Measurements from ENCODE around the gene IGFL4. TPM values are rescaled to one million over a fixed set of nuclear protein-coding genes. Genes with fewer than 3 reads are reported as not detected.

The IGFL4 gene
- total and polyA plus RNA-seq, 2 of the 13 experiments (the other 11 are each of a cell fraction or from before 2014, with no cell fraction given): 1.2 to 1.4 TPM

DNA sequence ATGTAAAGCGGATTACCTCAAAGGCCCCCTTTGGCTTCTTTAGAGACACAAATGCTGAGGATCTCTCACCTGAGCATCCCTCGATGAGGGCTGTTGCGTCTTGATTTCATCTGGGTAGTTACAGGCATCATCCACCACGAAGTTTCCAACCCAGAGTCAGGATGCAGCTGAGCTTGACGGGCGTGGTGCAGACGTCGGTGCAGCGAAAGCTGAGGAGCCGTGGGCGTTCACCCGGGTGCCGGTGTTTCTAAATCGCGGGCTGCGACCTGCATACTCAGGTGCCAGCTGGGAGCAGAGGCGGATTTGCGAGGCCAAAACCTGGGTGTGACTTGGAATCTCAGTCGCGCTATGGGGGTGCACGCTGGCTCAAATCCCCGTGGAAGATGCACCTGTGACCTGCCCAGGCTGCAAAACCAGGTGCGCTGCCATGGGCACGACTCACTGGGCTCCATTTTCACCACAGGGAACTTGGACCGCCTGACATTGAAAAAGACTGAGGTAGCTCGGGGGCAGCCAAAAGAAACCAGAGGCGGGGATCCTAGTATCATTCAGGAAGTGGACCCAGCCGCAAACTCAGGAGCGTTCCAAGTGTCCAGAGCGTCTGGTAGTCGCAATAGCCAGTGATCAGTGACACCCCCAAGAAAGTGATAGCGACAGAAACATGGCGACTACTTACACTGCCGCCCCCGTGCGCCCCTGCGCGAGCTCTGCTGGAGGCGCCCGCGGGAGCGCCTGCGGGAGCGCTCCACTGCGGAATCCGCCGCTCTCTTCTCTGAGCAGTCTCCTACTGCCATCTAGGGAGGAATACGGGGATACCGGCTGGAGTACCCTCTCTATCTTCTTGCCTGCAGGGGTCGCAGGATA is 36.4 kb upstream of the IGFL4 start (continued):
- TF ChIP-seq, protein P1, sequence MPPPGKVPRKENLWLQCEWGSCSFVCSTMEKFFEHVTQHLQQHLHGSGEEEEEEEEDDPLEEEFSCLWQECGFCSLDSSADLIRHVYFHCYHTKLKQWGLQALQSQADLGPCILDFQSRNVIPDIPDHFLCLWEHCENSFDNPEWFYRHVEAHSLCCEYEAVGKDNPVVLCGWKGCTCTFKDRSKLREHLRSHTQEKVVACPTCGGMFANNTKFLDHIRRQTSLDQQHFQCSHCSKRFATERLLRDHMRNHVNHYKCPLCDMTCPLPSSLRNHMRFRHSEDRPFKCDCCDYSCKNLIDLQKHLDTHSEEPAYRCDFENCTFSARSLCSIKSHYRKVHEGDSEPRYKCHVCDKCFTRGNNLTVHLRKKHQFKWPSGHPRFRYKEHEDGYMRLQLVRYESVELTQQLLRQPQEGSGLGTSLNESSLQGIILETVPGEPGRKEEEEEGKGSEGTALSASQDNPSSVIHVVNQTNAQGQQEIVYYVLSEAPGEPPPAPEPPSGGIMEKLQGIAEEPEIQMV (CRISPR knock-in tag; IDR thresholded peaks at IDR 0.05; ENCODE audit: low read depth): peak; percentile 28; the same call in 1 of the 2 replicates
- TF ChIP-seq PCBP1 (IDR thresholded peaks at IDR 0.05; ENCODE audit: borderline replicate concordance, low read depth, low read length) (no peak), ZSCAN25 (CRISPR knock-in tag; IDR thresholded peaks at IDR 0.05) (0 out of 2 replicates have a peak, but pooled peaks have one; percentile 2), CEBPG (CRISPR knock-in tag; IDR thresholded peaks at IDR 0.05) (no peak), ZSCAN31 (CRISPR knock-in tag; IDR thresholded peaks at IDR 0.05; ENCODE audit: low read depth) (no peak), POGZ (CRISPR knock-in tag; IDR thresholded peaks at IDR 0.05) (no peak), ZNF772 (CRISPR knock-in tag; IDR thresholded peaks at IDR 0.05) (no peak), KDM2A (CRISPR knock-in tag; IDR thresholded peaks at IDR 0.05; ENCODE audit: borderline replicate concordance, low read depth) (peak; percentile 83), PITX1 (CRISPR knock-in tag; IDR thresholded peaks at IDR 0.05) (no peak), SP1 (IDR thresholded peaks at IDR 0.05) (no peak), SP1 (CRISPR knock-in tag; IDR thresholded peaks at IDR 0.05) (no peak), ZNF788 (CRISPR knock-in tag; IDR thresholded peaks at IDR 0.05; ENCODE audit: borderline replicate concordance) (peak; percentile 69; the same call in 1 of the 2 replicates), ZNF124 (CRISPR knock-in tag; IDR thresholded peaks at IDR 0.05) (peak; percentile 21; the same call in 1 of the 2 replicates), HNRNPLL (IDR thresholded peaks at IDR 0.05; ENCODE audit: low read depth, low read length, poor library complexity, severe bottlenecking) (peak; percentile 81)
- TF ChIP-seq, protein P2, sequence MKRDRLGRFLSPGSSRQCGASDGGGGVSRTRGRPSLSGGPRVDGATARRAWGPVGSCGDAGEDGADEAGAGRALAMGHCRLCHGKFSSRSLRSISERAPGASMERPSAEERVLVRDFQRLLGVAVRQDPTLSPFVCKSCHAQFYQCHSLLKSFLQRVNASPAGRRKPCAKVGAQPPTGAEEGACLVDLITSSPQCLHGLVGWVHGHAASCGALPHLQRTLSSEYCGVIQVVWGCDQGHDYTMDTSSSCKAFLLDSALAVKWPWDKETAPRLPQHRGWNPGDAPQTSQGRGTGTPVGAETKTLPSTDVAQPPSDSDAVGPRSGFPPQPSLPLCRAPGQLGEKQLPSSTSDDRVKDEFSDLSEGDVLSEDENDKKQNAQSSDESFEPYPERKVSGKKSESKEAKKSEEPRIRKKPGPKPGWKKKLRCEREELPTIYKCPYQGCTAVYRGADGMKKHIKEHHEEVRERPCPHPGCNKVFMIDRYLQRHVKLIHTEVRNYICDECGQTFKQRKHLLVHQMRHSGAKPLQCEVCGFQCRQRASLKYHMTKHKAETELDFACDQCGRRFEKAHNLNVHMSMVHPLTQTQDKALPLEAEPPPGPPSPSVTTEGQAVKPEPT (CRISPR knock-in tag; IDR thresholded peaks at IDR 0.05; ENCODE audit: low read depth): no peak
- TF ChIP-seq, protein P3, sequence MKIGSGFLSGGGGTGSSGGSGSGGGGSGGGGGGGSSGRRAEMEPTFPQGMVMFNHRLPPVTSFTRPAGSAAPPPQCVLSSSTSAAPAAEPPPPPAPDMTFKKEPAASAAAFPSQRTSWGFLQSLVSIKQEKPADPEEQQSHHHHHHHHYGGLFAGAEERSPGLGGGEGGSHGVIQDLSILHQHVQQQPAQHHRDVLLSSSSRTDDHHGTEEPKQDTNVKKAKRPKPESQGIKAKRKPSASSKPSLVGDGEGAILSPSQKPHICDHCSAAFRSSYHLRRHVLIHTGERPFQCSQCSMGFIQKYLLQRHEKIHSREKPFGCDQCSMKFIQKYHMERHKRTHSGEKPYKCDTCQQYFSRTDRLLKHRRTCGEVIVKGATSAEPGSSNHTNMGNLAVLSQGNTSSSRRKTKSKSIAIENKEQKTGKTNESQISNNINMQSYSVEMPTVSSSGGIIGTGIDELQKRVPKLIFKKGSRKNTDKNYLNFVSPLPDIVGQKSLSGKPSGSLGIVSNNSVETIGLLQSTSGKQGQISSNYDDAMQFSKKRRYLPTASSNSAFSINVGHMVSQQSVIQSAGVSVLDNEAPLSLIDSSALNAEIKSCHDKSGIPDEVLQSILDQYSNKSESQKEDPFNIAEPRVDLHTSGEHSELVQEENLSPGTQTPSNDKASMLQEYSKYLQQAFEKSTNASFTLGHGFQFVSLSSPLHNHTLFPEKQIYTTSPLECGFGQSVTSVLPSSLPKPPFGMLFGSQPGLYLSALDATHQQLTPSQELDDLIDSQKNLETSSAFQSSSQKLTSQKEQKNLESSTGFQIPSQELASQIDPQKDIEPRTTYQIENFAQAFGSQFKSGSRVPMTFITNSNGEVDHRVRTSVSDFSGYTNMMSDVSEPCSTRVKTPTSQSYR (CRISPR knock-in tag; IDR thresholded peaks at IDR 0.05; ENCODE audit: borderline replicate concordance): no peak
- TF ChIP-seq, protein P4, sequence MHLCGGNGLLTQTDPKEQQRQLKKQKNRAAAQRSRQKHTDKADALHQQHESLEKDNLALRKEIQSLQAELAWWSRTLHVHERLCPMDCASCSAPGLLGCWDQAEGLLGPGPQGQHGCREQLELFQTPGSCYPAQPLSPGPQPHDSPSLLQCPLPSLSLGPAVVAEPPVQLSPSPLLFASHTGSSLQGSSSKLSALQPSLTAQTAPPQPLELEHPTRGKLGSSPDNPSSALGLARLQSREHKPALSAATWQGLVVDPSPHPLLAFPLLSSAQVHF (CRISPR knock-in tag; IDR thresholded peaks at IDR 0.05): no peak
- TF ChIP-seq, protein P5, sequence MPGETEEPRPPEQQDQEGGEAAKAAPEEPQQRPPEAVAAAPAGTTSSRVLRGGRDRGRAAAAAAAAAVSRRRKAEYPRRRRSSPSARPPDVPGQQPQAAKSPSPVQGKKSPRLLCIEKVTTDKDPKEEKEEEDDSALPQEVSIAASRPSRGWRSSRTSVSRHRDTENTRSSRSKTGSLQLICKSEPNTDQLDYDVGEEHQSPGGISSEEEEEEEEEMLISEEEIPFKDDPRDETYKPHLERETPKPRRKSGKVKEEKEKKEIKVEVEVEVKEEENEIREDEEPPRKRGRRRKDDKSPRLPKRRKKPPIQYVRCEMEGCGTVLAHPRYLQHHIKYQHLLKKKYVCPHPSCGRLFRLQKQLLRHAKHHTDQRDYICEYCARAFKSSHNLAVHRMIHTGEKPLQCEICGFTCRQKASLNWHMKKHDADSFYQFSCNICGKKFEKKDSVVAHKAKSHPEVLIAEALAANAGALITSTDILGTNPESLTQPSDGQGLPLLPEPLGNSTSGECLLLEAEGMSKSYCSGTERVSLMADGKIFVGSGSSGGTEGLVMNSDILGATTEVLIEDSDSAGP (CRISPR knock-in tag; IDR thresholded peaks at IDR 0.05; ENCODE audit: borderline replicate concordance): peak; percentile 70; the same call in 1 of the 2 replicates
